HUES48 (cell line): ENCODE data around the gene GLTP.
"Not testable (repeated sequence)": the region's sequence is repeated elsewhere in the genome, so short reads cannot be mapped to it uniquely, and the experiment has no call there.

Source experiments
- H3K27ac ChIP-seq: one replicate; pipeline ENCODE4 v1.7.0; 2013; ENCODE audit warnings: low read depth, low read length, inconsistent platforms
- H3K27me3 ChIP-seq: 2 replicates; pipeline ENCODE4 v1.6.1; 2013; ENCODE audit warnings: mild to moderate bottlenecking, low read length; ENCODE audit not compliant: control insufficient read depth, insufficient read depth
- H3K36me3 ChIP-seq: 2 replicates; pipeline ENCODE4 v1.6.1; 2013; ENCODE audit warnings: low read length; ENCODE audit not compliant: control insufficient read depth, insufficient read depth
- H3K4me1 ChIP-seq: 2 replicates; pipeline ENCODE4 v1.6.1; 2013; ENCODE audit warnings: mild to moderate bottlenecking, low read length; ENCODE audit not compliant: control insufficient read depth, insufficient read depth
- H3K4me3 ChIP-seq: 2 replicates; pipeline ENCODE4 v1.5.1; 2013; ENCODE audit warnings: mild to moderate bottlenecking, low read depth, low read length
- H3K9ac ChIP-seq: 2 replicates; pipeline ENCODE4 v1.6.1; 2013; ENCODE audit warnings: mild to moderate bottlenecking, low read depth, low read length, moderate library complexity
- H3K9me3 ChIP-seq: 2 replicates; pipeline ENCODE4 v1.6.1; 2013; ENCODE audit warnings: low read length; ENCODE audit not compliant: control insufficient read depth, insufficient read depth

Gene GLTP

DNA sequence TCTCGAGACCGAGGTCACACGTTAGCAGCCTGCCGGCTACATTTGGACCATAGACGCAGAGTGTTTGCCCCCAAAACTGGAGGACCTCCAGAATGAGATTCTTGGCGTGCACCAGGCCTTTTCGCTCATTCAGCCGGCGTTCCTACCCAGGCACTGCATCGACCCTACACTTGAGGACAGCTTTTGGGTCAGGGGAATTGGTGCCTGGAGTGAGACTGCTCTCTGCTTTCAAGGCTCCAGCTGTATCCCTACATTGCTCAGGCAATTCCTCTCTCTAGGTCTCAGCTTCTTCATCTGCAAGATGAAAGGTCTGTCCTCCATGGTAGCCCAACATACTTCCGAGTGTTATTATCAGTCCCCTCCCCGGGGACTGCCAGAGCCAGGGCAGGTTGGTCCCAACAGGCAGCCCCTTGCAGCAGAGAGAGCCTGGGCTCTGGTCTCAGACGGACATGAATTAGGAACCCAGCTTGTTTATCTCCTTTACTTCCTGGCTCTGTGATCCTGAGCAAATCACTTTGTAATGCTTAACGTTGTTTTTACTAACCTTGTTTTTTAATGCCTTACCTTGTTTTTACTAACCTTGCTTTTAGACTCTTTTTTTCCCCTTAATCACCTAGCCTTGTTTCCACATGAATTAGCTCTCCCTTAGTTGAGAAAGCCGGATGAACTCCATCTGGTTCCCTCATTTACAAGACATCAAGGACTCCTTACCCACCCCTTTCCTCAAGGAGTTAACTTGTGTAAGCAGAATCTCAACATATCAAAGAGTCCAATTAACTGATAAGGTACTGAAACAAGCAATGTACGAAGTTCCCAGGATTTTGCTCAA, 20.6 kb upstream of the GLTP start:
- Histone ChIP-seq H3K9ac (0 out of 2 replicates have a peak overlapping the region, but pooled peaks have one; percentile 13), H3K36me3 (no peaks in the 10 kb centered on the region; the same call in 1 of the 2 replicates), H3K27ac (peak overlapping the region; percentile 81), H3K9me3 (no peaks in the 10 kb centered on the region), H3K4me1 (peaks cover 15% of the 10 kb centered on the region), H3K27me3 (peaks cover 95% of the 10 kb centered on the region), H3K4me3 (peak overlapping the region; percentile 70)

DNA sequence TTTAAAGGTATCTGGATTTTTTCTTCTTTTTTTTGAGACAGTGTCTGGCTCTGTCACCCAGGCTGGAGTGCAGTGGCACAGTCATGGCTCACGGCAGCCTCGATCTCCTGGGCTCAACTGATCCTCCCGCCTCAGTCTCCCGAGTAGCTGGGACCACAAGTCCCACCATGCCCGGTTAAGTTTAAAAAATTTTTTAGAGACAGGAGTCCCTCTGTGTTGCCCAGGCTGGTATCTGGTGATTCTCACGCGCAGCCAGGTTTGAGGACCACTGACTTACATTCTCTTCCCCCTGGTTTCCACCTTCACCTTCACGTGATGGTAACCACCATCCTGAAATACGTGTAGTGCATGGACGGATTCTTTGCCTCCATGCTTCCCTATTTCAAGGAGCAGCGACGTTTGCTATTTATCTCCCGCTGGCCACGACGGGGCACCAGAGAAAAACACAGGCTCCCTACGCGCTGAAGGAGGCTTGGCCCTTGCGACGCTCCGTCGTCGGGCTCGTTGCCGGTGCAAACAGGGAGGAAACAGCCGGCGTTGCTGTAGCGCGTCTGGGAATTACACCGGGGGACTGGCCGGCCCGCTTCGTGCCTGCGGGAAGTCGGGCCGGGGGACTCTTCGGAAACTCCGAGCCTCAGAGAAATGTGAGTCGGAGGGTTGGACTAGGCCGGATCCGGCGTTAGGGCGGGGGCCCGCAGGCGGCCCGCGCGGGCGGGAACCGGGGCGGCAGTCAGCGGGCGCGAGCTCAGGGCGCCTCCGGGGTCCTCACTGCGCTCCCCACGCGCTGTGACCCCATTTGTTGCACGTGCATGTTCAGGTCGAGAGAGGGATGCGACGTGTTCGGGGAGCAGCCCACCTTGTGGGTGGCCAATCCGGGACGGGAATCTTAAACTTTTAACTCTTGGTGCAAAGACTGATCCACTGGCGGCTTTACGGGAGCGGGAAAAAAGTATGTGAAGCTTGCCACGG, 19.7 kb upstream of the GLTP start, which contains the start of gene TCHP:
TSS of gene TCHP (plus strand) at position 492 of the 969 bp plus-strand sequence. CDS start 2,753 bp downstream, outside the sequence.
- Histone ChIP-seq H3K27ac (peak within 1 kb of the TSS; percentile 81), H3K4me1 (peaks cover 15% of the 10 kb centered on the region), H3K9ac (peak within 1 kb of the TSS; percentile 13; the same call in 1 of the 2 replicates), H3K4me3 (peak within 1 kb of the TSS; percentile 70), H3K36me3 (no peaks in the 10 kb centered on the region; the same call in 1 of the 2 replicates), H3K27me3 (peaks cover 95% of the 10 kb centered on the region), H3K9me3 (no peaks in the 10 kb centered on the region)

DNA sequence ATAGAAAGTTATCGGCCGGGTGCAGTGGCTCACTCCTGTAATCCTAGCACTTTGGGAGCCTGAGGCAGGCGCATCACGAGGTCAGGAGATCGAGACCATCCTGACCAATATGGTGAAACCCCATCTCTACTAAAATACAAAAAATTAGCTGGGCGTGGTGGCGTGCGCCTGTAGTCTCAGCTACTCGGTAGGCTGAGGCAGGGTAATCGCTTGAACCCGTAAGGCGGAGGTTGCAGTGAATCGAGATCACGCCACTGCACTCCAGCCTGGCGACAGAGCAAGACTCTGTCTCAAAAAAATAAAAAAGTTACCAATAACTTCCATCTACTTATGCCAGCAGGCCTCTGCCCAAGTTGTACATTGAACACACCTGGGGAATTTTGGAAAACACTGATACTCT, 19.0 kb upstream of the GLTP start:
- peaks cover 88% of the 10 kb centered on the region for H3K27me3 ChIP-seq
- not testable (repeated sequence) for H3K9me3 ChIP-seq, H3K36me3 ChIP-seq, H3K9ac ChIP-seq, H3K4me3 ChIP-seq, H3K27ac ChIP-seq
- H3K4me1 ChIP-seq = peaks cover 15% of the 10 kb centered on the region

DNA sequence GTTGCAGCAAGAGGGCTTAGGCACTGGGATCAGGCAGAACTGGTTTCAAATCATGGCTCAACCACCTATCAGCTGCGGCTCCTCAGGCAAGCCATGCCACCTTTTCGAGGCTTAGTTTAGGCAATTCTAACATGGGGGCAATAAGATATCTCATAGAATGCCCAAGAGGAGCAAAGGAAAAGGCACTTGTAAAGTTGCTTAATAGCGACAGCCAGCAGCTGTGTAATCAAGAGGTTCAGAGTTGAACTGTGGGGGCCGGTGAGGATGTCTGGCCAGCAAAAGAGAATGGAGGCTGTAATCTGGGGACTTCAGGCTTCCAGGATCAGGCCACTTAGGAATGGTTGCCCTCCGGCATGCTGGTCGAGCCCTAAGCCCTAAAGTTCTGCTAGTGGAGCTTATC, 16.7 kb upstream of the GLTP start:
- no peak overlapping the region for H3K9ac ChIP-seq
- peaks cover 15% of the 10 kb centered on the region for H3K4me1 ChIP-seq
- no peak overlapping the region for H3K4me3 ChIP-seq
- no peaks in the 10 kb centered on the region for H3K9me3 ChIP-seq
- no peak overlapping the region for H3K27ac ChIP-seq
- no peaks in the 10 kb centered on the region for H3K36me3 ChIP-seq
- peaks cover 79% of the 10 kb centered on the region for H3K27me3 ChIP-seq

DNA sequence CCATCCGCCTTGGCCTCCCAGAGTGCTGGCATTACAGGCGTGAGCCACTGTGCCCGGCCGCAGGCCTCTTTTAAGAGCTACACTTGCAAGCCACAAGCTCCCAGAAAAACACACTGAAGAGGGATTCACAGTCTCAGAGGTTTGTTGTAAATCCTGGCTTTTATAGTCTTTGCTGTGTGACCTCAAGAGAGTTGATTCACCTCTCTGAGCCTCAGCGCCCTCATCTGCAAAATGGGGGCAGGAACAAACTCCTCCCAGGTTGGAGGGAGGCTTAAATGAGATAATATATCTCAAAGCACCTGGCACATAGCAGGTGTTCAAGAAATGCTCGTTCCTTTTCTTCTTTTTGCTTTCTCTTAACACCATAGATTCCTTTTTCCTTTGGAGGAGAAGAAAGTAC, 15.8 kb upstream of the GLTP start:
- no peaks in the 10 kb centered on the region for H3K9me3 ChIP-seq
- peaks cover 72% of the 10 kb centered on the region for H3K27me3 ChIP-seq
- H3K4me1 ChIP-seq = peaks cover 7% of the 10 kb centered on the region
- no peak overlapping the region for H3K4me3 ChIP-seq
- H3K36me3 ChIP-seq = no peaks in the 10 kb centered on the region
- no peak overlapping the region for H3K27ac ChIP-seq
- no peak overlapping the region for H3K9ac ChIP-seq

DNA sequence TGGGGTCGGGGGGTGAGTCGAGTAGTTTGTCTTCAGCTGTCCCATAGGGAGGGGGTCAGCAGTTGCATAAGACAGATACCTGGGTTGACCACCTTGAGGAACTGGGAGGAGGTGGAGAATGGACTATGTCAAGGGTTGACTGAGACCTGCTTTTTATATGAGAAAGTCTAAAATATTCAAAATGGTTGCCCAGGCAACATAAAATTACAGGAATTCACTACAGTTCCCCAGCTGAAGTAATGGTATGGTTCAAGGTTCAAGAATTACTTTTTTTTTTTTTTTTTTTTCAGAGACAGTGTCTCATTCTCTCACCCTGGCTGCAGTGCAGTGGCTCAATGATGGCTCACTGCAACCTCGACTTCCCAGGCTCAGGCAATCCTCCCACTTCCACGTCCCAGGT, 14.6 kb upstream of the GLTP start:
- peaks cover 62% of the 10 kb centered on the region for H3K27me3 ChIP-seq
- no peak overlapping the region for H3K27ac ChIP-seq
- no peak overlapping the region for H3K9ac ChIP-seq
- H3K9me3 ChIP-seq = no peaks in the 10 kb centered on the region
- no peaks in the 10 kb centered on the region for H3K4me1 ChIP-seq
- no peak overlapping the region for H3K4me3 ChIP-seq
- no peaks in the 10 kb centered on the region for H3K36me3 ChIP-seq

DNA sequence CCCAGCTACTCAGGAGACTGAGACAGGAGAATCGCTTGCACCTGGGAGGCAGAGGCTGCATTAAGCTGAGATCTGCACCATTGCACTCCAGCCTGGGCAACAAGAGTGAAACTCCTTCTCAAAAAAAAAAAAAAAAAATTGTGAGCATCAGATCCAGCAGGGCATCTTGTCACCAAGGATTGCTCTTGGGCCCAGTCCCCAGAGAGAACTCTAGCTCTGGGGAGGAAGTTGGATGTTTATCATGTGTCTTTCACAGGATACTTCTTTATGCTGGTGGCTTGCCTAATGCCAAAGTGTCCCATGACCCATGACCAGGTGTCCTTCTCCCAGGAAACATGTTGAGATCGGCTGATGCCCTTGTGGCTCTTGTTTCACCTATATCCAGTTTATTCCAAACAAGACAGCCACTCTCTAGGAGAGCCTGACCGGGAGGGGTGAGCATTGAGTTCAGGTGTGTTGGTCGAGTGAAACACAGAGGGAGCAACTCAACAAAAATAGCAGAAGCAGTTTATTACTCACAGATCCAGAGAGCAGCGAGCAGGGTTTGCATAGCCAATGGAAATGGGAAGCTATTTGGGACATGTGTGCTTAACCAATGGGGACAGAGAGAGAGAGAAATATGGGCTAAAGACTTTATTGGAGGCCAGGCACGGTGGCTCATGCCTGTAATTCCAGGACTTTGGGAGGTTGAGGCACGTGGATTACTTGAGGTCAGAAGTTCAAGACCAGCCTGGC, 13.1 kb upstream of the GLTP start:
- Histone ChIP-seq H3K4me1 (0 out of 2 replicates have a peak, but pooled peaks cover 5% of the 10 kb centered on the region), H3K27me3 (peaks cover 47% of the 10 kb centered on the region), H3K36me3 (no peaks in the 10 kb centered on the region), H3K9ac (no peak overlapping the region), H3K27ac (no peak overlapping the region), H3K4me3 (no peak overlapping the region), H3K9me3 (no peaks in the 10 kb centered on the region)

DNA sequence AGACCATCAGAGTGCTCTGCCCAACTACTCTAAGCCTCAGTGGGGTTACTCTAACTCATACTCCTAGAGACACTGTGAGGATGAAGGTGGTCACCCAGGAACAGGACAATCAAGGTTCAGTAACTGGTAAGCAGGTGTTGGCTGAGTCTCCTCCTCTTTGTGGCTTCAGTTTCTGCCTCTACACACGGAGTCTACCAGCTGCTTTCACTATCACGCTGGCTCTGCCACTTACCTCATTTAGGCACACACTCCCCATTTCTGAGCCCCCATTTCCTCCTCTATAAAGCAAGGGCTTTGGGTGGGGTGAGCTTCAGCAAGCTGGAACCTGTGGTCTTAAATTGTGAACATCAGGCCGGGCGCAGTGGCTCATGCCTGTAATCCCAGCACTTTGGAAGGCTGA, 12.4 kb upstream of the GLTP start:
- 0 out of 2 replicates have a peak, but pooled peaks cover 5% of the 10 kb centered on the region for H3K4me1 ChIP-seq
- H3K9ac ChIP-seq = no peak overlapping the region
- H3K36me3 ChIP-seq = no peaks in the 10 kb centered on the region
- H3K27me3 ChIP-seq = peaks cover 45% of the 10 kb centered on the region
- no peaks in the 10 kb centered on the region for H3K9me3 ChIP-seq
- no peak overlapping the region for H3K27ac ChIP-seq
- no peak overlapping the region for H3K4me3 ChIP-seq

DNA sequence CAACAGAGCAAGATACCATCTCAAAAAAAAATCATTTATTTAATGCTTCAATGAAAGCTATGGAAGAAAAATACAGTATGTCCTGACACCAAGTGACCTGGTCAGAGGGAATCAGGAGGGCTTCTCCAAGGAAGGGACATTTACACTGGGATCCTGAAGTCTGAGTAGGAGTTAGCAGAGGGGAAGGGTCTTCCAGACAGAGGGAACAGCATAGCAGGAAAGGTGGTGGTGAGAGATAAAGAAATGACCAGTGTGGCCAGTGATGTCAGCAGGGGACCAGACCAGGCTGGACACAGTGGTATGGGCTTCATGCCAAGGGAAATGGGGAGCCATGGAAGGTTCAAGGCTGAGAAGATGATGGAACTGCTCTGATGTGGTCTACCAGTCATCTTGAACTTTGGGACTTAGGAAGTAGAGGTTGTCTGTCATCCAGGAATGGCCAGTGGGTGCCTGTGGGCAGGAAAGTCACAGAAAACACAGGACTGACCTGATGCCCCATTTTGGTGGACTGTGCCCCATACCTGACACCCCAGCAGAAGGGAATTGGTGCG, 11.9 kb upstream of the GLTP start:
- H3K27ac ChIP-seq = no peak overlapping the region
- H3K4me1 ChIP-seq = 0 out of 2 replicates have a peak, but pooled peaks cover 5% of the 10 kb centered on the region
- no peak overlapping the region for H3K4me3 ChIP-seq
- no peak overlapping the region for H3K9ac ChIP-seq
- no peaks in the 10 kb centered on the region for H3K9me3 ChIP-seq
- H3K36me3 ChIP-seq = no peaks in the 10 kb centered on the region
- peaks cover 40% of the 10 kb centered on the region for H3K27me3 ChIP-seq

DNA sequence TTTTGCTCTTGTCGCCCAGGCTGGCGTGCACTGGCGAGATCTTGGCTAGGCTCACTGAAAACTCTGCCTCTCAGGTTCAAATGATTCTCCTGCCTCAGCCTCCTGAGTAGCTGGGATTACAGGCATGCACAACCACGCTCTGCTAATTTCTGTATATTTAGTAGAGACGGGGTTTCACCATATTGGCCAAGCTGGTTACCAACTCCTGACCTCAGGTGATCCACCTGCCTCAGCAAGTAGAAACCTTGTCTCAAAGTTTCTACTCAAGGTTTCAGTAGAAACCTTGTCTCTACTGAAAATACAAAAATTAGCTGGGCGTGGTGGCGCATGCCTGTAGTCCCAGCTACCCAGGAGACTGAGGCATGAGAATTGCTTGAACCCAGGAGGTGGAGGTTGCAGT, 11.4 kb upstream of the GLTP start:
- H3K4me1 ChIP-seq, H3K27ac ChIP-seq, H3K4me3 ChIP-seq, H3K9me3 ChIP-seq, H3K9ac ChIP-seq, H3K36me3 ChIP-seq: not testable (repeated sequence)
- H3K27me3 ChIP-seq = peaks cover 34% of the 10 kb centered on the region
